ENCODE data around the gene ANAPC1. TPM values are rescaled to one million over a fixed set of nuclear protein-coding genes. Genes with fewer than 3 reads are reported as not detected.

Gene ANAPC1
- total and polyA plus RNA-seq, 9 of the 15 experiments (the other 6 are each of a cell fraction or from before 2014, with no cell fraction given) = 14.0 to 126 (median 78.2) TPM

DNA sequence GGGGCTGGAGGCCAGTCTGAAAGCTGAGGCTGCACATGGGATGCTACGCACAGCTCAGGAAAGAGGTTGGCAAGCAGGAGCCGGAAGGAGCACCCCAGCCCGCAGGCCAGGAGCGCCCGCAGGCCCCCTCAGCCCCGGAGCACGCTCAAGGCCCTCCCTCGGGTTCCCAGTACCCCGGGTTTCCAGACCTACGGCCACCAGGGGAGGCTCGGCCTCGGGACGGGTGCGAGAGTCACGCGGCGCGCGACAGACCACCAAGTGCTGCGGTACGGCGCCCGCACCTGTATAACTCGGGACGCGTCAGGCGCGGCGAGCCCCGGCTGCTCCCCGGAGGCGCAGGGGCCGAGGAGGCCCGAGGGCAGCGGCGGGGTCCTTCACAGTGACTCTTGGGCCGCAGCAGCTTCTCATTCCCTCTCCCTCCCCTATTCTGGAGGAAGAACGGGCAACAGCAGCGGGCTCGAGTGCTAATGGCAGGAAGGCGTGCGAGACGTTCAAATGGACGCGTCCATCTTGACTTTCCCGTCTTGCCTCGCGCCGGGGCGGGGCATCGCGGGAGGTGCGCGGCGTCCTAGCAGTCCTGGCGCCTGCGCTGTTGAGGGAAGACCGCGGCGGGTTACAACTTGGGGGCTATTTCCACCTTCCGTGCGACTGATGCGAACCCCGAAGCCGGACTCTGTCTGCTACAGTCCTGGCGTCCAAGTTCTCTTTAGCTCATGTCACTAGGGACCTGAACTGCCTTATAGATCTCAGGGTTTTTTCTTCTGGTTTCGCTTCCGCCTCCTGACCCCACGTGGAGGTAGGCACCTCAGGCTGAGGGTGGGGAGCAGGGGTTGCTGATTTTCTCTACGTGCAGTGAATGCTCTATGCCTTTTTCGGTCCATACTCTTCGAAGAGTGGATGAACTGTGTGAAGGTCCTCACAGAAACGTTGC is at the start of gene ANAPC1 (continued):
- TF ChIP-seq, protein P1, sequence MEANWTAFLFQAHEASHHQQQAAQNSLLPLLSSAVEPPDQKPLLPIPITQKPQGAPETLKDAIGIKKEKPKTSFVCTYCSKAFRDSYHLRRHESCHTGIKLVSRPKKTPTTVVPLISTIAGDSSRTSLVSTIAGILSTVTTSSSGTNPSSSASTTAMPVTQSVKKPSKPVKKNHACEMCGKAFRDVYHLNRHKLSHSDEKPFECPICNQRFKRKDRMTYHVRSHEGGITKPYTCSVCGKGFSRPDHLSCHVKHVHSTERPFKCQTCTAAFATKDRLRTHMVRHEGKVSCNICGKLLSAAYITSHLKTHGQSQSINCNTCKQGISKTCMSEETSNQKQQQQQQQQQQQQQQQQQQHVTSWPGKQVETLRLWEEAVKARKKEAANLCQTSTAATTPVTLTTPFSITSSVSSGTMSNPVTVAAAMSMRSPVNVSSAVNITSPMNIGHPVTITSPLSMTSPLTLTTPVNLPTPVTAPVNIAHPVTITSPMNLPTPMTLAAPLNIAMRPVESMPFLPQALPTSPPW (CRISPR knock-in tag; IDR thresholded peaks at IDR 0.05) = peak; percentile 57
- TF ChIP-seq MEF2A (IDR thresholded peaks at IDR 0.05; ENCODE audit: control insufficient read depth, low read depth, low read length) (no peak), NUFIP1 (IDR thresholded peaks at IDR 0.05; ENCODE audit: partially characterized antibody) (no peak), CBX5 (IDR thresholded peaks at IDR 0.05; ENCODE audit: borderline replicate concordance, low read depth) (no peak), ZKSCAN3 (CRISPR knock-in tag; IDR thresholded peaks at IDR 0.05) (no peak), ZBED1 (IDR thresholded peaks at IDR 0.05) (no peak), MCM7 (IDR thresholded peaks at IDR 0.05) (no peak), RCOR1 (IDR thresholded peaks at IDR 0.05; ENCODE audit: borderline replicate concordance in 1 of 2, low read depth in 2 of 2, low read length in 2 of 2) (0 out of 4 replicates have a peak, but pooled peaks of 1 of the 2 experiments have one; percentile 8), TBL1XR1 (IDR thresholded peaks at IDR 0.05; ENCODE audit: low read length in 2 of 2) (no peak), ARID3A (IDR thresholded peaks at IDR 0.05; ENCODE audit: borderline replicate concordance, low read depth, low read length) (no peak), ZNF79 (CRISPR knock-in tag; IDR thresholded peaks at IDR 0.05; ENCODE audit: low read depth) (no peak), ZNF311 (CRISPR knock-in tag; IDR thresholded peaks at IDR 0.05) (no peak), KLF10 (CRISPR knock-in tag; IDR thresholded peaks at IDR 0.05) (no peak), NFIX (CRISPR knock-in tag; IDR thresholded peaks at IDR 0.05; ENCODE audit: low read depth) (no peak), ZNF668 (CRISPR knock-in tag; IDR thresholded peaks at IDR 0.05) (no peak), ZNF212 (CRISPR knock-in tag; IDR thresholded peaks at IDR 0.05) (no peak), ZNF324 (CRISPR knock-in tag; IDR thresholded peaks at IDR 0.05) (no peak), POLR3A (IDR thresholded peaks at IDR 0.05; ENCODE audit: borderline replicate concordance, extremely low read depth, insufficient read depth, insufficient read length) (no peak), ZNF165 (CRISPR knock-in tag; IDR thresholded peaks at IDR 0.05; ENCODE audit: borderline replicate concordance) (no peak), PHTF2 (CRISPR knock-in tag; IDR thresholded peaks at IDR 0.05) (no peak), RAD21 (CRISPR knock-in tag; conservative IDR thresholded peaks at IDR 0.05 in 1 of 2, IDR thresholded peaks at IDR 0.05 in 1 of 2) (no peak), ZEB2 (IDR thresholded peaks at IDR 0.05) (no peak), MAZ (CRISPR knock-in tag; conservative IDR thresholded peaks at IDR 0.05 in 1 of 2, IDR thresholded peaks at IDR 0.05 in 1 of 2) (peak; percentile 79 to 87; a peak in 3 of 4 replicates), BRF2 (IDR thresholded peaks at IDR 0.05; ENCODE audit: borderline replicate concordance, insufficient read depth, insufficient read length) (no peak), HNRNPH1 (optimal IDR thresholded peaks at IDR 0.05; ENCODE audit: low read depth, low read length) (no peak), DNMT1 (IDR thresholded peaks at IDR 0.05) (no peak)

All from K562 (cell line).